ENCODE measurements around the gene FAM43A. TPM values are rescaled to one million over a fixed set of nuclear protein-coding genes. Genes with fewer than 3 reads are reported as not detected.

The FAM43A gene
- total RNA-seq, 1 donor from 2014 or later: 0.12 TPM

GRCh38 chr3:194732617-194733016 is 46.9 kb downstream of the FAM43A start:
- Mint-ChIP-seq H3K4me3 (ENCODE audit: low read depth) (no peak overlapping the region), H3K36me3 (ENCODE audit: insufficient read depth) (no peaks in the 10 kb centered on the region), H3K9me3 (ENCODE audit: low read depth) (peaks cover 3% of the 10 kb centered on the region), H3K27ac (no peak overlapping the region), H3K4me1 (ENCODE audit: low read depth) (peaks cover 1% of the 10 kb centered on the region), H3K27me3 (peaks cover 16% of the 10 kb centered on the region)
- no peak for TF ChIP-seq CTCF (IDR thresholded peaks at IDR 0.05; ENCODE audit: unreplicated experiment)
- no peak for DNase-seq (ENCODE audit: low spot score, unreplicated experiment)

GRCh38 chr3:194736277-194736895 is 50.7 kb downstream of the FAM43A start:
- Mint-ChIP-seq H3K9me3 (ENCODE audit: low read depth) (peaks cover 3% of the 10 kb centered on the region), H3K4me3 (ENCODE audit: low read depth) (no peak overlapping the region), H3K36me3 (ENCODE audit: insufficient read depth) (no peaks in the 10 kb centered on the region), H3K27ac (no peak overlapping the region), H3K27me3 (peaks cover 27% of the 10 kb centered on the region), H3K4me1 (ENCODE audit: low read depth) (peaks cover 4% of the 10 kb centered on the region)
- no peak for TF ChIP-seq CTCF (IDR thresholded peaks at IDR 0.05; ENCODE audit: unreplicated experiment)
- DNase-seq (ENCODE audit: low spot score, unreplicated experiment): no peak

GRCh38 chr3:194736896-194737600 is 51.4 kb downstream of the FAM43A start:
- no peak overlapping the region for H3K4me3 Mint-ChIP-seq (ENCODE audit: low read depth)
- H3K27me3 Mint-ChIP-seq: peaks cover 25% of the 10 kb centered on the region
- peaks cover 4% of the 10 kb centered on the region for H3K4me1 Mint-ChIP-seq (ENCODE audit: low read depth)
- peaks cover 3% of the 10 kb centered on the region for H3K9me3 Mint-ChIP-seq (ENCODE audit: low read depth)
- no peaks in the 10 kb centered on the region for H3K36me3 Mint-ChIP-seq (ENCODE audit: insufficient read depth)
- H3K27ac Mint-ChIP-seq: no peak overlapping the region
- no peak for TF ChIP-seq CTCF (IDR thresholded peaks at IDR 0.05; ENCODE audit: unreplicated experiment)
- no peak for DNase-seq (ENCODE audit: low spot score, unreplicated experiment)

Other genes with a start within 250 kb of the FAM43A start
- 124 and 135 TPM in 2 replicates for gene ATP13A3, start 198.9 kb upstream of the FAM43A start, total RNA-seq
- gene TMEM44, start 52.5 kb upstream of the FAM43A start, total RNA-seq: 40.1 and 44.7 TPM in 2 replicates
- 51.0 and 52.9 TPM in 2 replicates for gene LSG1, start 13.7 kb upstream of the FAM43A start, total RNA-seq

Data from progenitor cell of endocrine pancreas (in vitro differentiated cells).